Measurements from ENCODE around the gene MYO5B. TPM values are rescaled to one million over a fixed set of nuclear protein-coding genes. Genes with fewer than 3 reads are reported as not detected.

MYO5B gene
- total RNA-seq, 2 experiments from 2014 or later: not detected

GRCh38 chr18:50076277-50076676, 118.7 kb downstream of the MYO5B start:
- Histone ChIP-seq H3K79me2 (ENCODE audit: insufficient read depth, low read depth, low read length) (no peaks in the 10 kb centered on the region), H3K27ac (ENCODE audit: low read depth, low read length, poor library complexity, severe bottlenecking) (no peak overlapping the region), H3K4me2 (ENCODE audit: low read length) (no peak overlapping the region), H3K36me3 (ENCODE audit: insufficient read depth, low read length) (no peaks in the 10 kb centered on the region), H2AFZ (ENCODE audit: low read length) (no peak overlapping the region), H3K9me3 (ENCODE audit: low read length) (no peaks in the 10 kb centered on the region), H3K9me2 (ENCODE audit: insufficient read depth, low read length) (no peaks in the 10 kb centered on the region), H4K20me1 (ENCODE audit: insufficient read depth, low read length) (no peaks in the 10 kb centered on the region), H3K4me3 (ENCODE audit: low read depth, low read length, poor library complexity, severe bottlenecking) (no peak overlapping the region), H3K4me1 (ENCODE audit: insufficient read depth, low read length, poor library complexity, severe bottlenecking) (no peaks in the 10 kb centered on the region)
- BruUV-seq (replicated peaks): no TSS peak
- ChIA-PET CTCF (ENCODE audit: unreplicated experiment) (no interaction called here), POLR2A (no interaction called here)
- DNase-seq (ENCODE audit: low spot score): no peak
- intact Hi-C loops (cut with micrococcal nuclease; ENCODE audit: unreplicated experiment): no loop called here
- TF ChIP-seq EZH2phosphoT487 (IDR thresholded peaks at IDR 0.05; ENCODE audit: borderline replicate concordance, low read depth, low read length): no peak
- TF ChIP-seq CTCF (conservative IDR thresholded peaks at IDR 0.05; ENCODE audit: low read length): no peak

- DNase-seq (ENCODE audit: low spot score): no peak
- Histone ChIP-seq H3K36me3 (ENCODE audit: insufficient read depth, low read length) (no peaks in the 10 kb centered on the region), H3K9me3 (ENCODE audit: low read length) (no peaks in the 10 kb centered on the region), H3K4me3 (ENCODE audit: low read depth, low read length, poor library complexity, severe bottlenecking) (no peak overlapping the region), H3K4me1 (ENCODE audit: insufficient read depth, low read length, poor library complexity, severe bottlenecking) (no peaks in the 10 kb centered on the region), H4K20me1 (ENCODE audit: insufficient read depth, low read length) (no peaks in the 10 kb centered on the region), H3K79me2 (ENCODE audit: insufficient read depth, low read depth, low read length) (no peaks in the 10 kb centered on the region), H3K4me2 (ENCODE audit: low read length) (no peak overlapping the region), H2AFZ (ENCODE audit: low read length) (no peak overlapping the region), H3K9me2 (ENCODE audit: insufficient read depth, low read length) (no peaks in the 10 kb centered on the region), H3K27ac (ENCODE audit: low read depth, low read length, poor library complexity, severe bottlenecking) (no peak overlapping the region)
- BruUV-seq (replicated peaks): no TSS peak
- TF ChIP-seq CTCF (conservative IDR thresholded peaks at IDR 0.05; ENCODE audit: low read length): no peak
- no peak for TF ChIP-seq EZH2phosphoT487 (IDR thresholded peaks at IDR 0.05; ENCODE audit: borderline replicate concordance, low read depth, low read length)
- ChIA-PET POLR2A (no interaction called here), CTCF (ENCODE audit: unreplicated experiment) (no interaction called here)
- intact Hi-C loops (cut with micrococcal nuclease; ENCODE audit: unreplicated experiment): no loop called here
Observed at GRCh38 chr18:50075772-50076171, 119.2 kb downstream of the MYO5B start.

GRCh38 chr18:50074404-50074803, 120.5 kb downstream of the MYO5B start:
- Histone ChIP-seq H3K9me3 (ENCODE audit: low read length) (no peaks in the 10 kb centered on the region), H3K27ac (ENCODE audit: low read depth, low read length, poor library complexity, severe bottlenecking) (no peak overlapping the region), H2AFZ (ENCODE audit: low read length) (no peak overlapping the region), H3K4me3 (ENCODE audit: low read depth, low read length, poor library complexity, severe bottlenecking) (no peak overlapping the region), H3K36me3 (ENCODE audit: insufficient read depth, low read length) (no peaks in the 10 kb centered on the region), H3K4me2 (ENCODE audit: low read length) (no peak overlapping the region), H3K9me2 (ENCODE audit: insufficient read depth, low read length) (no peaks in the 10 kb centered on the region), H3K79me2 (ENCODE audit: insufficient read depth, low read depth, low read length) (no peaks in the 10 kb centered on the region), H4K20me1 (ENCODE audit: insufficient read depth, low read length) (no peaks in the 10 kb centered on the region), H3K4me1 (ENCODE audit: insufficient read depth, low read length, poor library complexity, severe bottlenecking) (no peaks in the 10 kb centered on the region)
- CTCF ChIA-PET (ENCODE audit: unreplicated experiment): no interaction called here
- TF ChIP-seq CTCF (conservative IDR thresholded peaks at IDR 0.05; ENCODE audit: low read length) (no peak), EZH2phosphoT487 (IDR thresholded peaks at IDR 0.05; ENCODE audit: borderline replicate concordance, low read depth, low read length) (no peak)
- no TSS peak for BruUV-seq (replicated peaks)
- POLR2A ChIA-PET: no interaction called here
- intact Hi-C loops (cut with micrococcal nuclease; ENCODE audit: unreplicated experiment): no loop called here
- DNase-seq (ENCODE audit: low spot score): no peak
